H1 (cell line): ENCODE data around the gene CXCR3. TPM values are rescaled to one million over a fixed set of nuclear protein-coding genes. Genes with fewer than 3 reads are reported as not detected.

Experiments
- EP300 ChIP-seq, 2 experiments: IDR thresholded peaks; 1 replicate in 1 of 2; 2 replicates in 1 of 2; pipeline ENCODE4 v1.6.1; 2011 to 2012; ENCODE audit warnings: low read depth in 2 of 2, low read length in 2 of 2, mild to moderate bottlenecking in 2 of 2, borderline replicate concordance in 1 of 2, inconsistent platforms in 1 of 2, moderate library complexity in 1 of 2
- HDAC2 ChIP-seq, 2 experiments: fragments of 300-600 bp in 1 of 2; sonication (generic) in 1 of 2; IDR thresholded peaks; 2 replicates each; pipeline ENCODE4 v1.6.1; 2011 to 2012; ENCODE audit warnings: low read depth in 2 of 2, low read length in 2 of 2, mild to moderate bottlenecking in 2 of 2, moderate library complexity in 2 of 2, borderline replicate concordance in 1 of 2, inconsistent platforms in 1 of 2
- JUN ChIP-seq: IDR thresholded peaks from 2 replicates; pipeline ENCODE4 v1.6.1; 2011; ENCODE audit warnings: low read depth, mild to moderate bottlenecking, improper control_type of control experiment, low read length
- KDM4A ChIP-seq: IDR thresholded peaks from one replicate; pipeline ENCODE4 v1.7.1; 2012; ENCODE audit warnings: low read depth, mild to moderate bottlenecking, moderate library complexity, low read length, inconsistent platforms; ENCODE audit not compliant: severe bottlenecking
- SIN3A ChIP-seq, 2 experiments: IDR thresholded peaks in 1 of 2; conservative IDR thresholded peaks in 1 of 2; 2 replicates each; pipeline ENCODE4 v1.6.1; 2011 to 2012; ENCODE audit warnings: low read length in 2 of 2, improper control_type of control experiment in 1 of 2, low read depth in 1 of 2, mild to moderate bottlenecking in 1 of 2
- TBP ChIP-seq: IDR thresholded peaks from 2 replicates; pipeline ENCODE4 v1.6.1; 2011; ENCODE audit warnings: low read depth, low read length, improper control_type of control experiment
- polyA plus RNA-seq, 7 experiments: library from polyadenylated mRNA; depleted of rRNA in 3 of 7; stranded (reverse) in 5 of 7; unstranded in 2 of 7; fragments of >200 nt in 5 of 7; fragments of 200-250 nt in 2 of 7; gene quantifications; 1 replicate in 5 of 7; 2 replicates in 1 of 7; 4 replicates in 1 of 7; pipeline versions ENCODE4 v1.2.1 to v1.2.3, GENCODE V29; 2011 to 2013; ENCODE audit warnings: missing spikeins in 2 of 7, mixed read lengths in 2 of 7
- total RNA-seq: library from RNA; stranded (reverse); fragmentation: NEBNext Ultra II Directional; extraction: Animal tissue kit (Norgen Biotek cat#: 25700); gene quantifications from 2 replicates; pipeline ENCODE4 v1.2.1, GENCODE V29; 2021

CXCR3 gene
- total and polyA plus RNA-seq, 2 of the 8 experiments (the other 6 are each of a cell fraction or from before 2014, with no cell fraction given) = not detected

GRCh38 chrX:71660562-71661416 is 42.5 kb upstream of the CXCR3 start (continued):
- TF ChIP-seq EP300 (IDR thresholded peaks at IDR 0.05; ENCODE audit: borderline replicate concordance in 1 of 2, low read depth in 2 of 2, low read length in 2 of 2) (no peak), HDAC2 (IDR thresholded peaks at IDR 0.05; ENCODE audit: borderline replicate concordance in 1 of 2, low read depth in 2 of 2, low read length in 2 of 2) (no peak), KDM4A (no peak), SIN3A (conservative IDR thresholded peaks at IDR 0.05 in 1 of 2, IDR thresholded peaks at IDR 0.05 in 1 of 2; ENCODE audit: low read depth in 1 of 2, low read length in 2 of 2) (no peak), TBP (no peak), JUN (no peak)
